SK-N-SH (cell line): ENCODE measurements around the gene TFF3. TPM values are rescaled to one million over a fixed set of nuclear protein-coding genes. Genes with fewer than 3 reads are reported as not detected.

Experiments used
- CTCF ChIA-PET: fragments of 300-600, 350-600 bp; formaldehyde crosslinking; extraction: SDS; loops from one replicate; lab custom pipeline; 2021; lab: Yijun Ruan, JAX
- POLR2A ChIA-PET: fragments of 350-600 bp; sonication (Branson Sonifier 250); formaldehyde crosslinking; extraction: SDS; loops from one replicate; lab custom pipeline; 2020; ENCODE audit warnings: antibody characterized with exemption, inconsistent platforms; lab: Yijun Ruan, JAX
- DNase-seq: peaks from one replicate; pipeline ENCODE4 v3.0.0; 2012
- H2AFZ ChIP-seq: fragments of 200-600 bp; sonication (generic); 2 replicates; pipeline ENCODE4 v1.8.1; 2016; ENCODE audit warnings: antibody characterized with exemption, mild to moderate bottlenecking, low read depth
- H3F3A ChIP-seq: fragments of 200-600 bp; sonication (generic); replicated peaks from 2 replicates; pipeline ENCODE3; 2016; ENCODE audit warnings: antibody characterized with exemption, mild to moderate bottlenecking; ENCODE audit not compliant: insufficient read depth
- H3K27ac ChIP-seq, 2 experiments: fragments of 200-500 bp in 1 of 2; fragments of 200-600 bp in 1 of 2; sonication (Bioruptor generic) in 1 of 2; sonication (generic), shearing (Covaris generic) in 1 of 2; 2 replicates each; pipeline versions ENCODE4 v1.5.1 to v1.6.1; 2014 to 2016; ENCODE audit warnings: low read depth in 2 of 2, inconsistent platforms in 1 of 2, low read length in 1 of 2, mild to moderate bottlenecking in 1 of 2, mixed read lengths in 1 of 2
- H3K27me3 ChIP-seq: fragments of 200-600 bp; sonication (generic), shearing (Covaris generic); 2 replicates; pipeline ENCODE4 v1.6.1; 2016; ENCODE audit warnings: mixed run types; ENCODE audit not compliant: insufficient read depth
- H3K36me3 ChIP-seq, 2 experiments: fragments of 200-500 bp in 1 of 2; fragments of 200-600 bp in 1 of 2; sonication (Bioruptor generic) in 1 of 2; sonication (generic) in 1 of 2; replicated peaks in 1 of 2; 2 replicates each; pipeline versions ENCODE3 to v1.5.1; 2014 to 2016; ENCODE audit warnings: low read length in 1 of 2, mild to moderate bottlenecking in 1 of 2; ENCODE audit not compliant: insufficient read depth in 2 of 2, control insufficient read depth in 1 of 2
- H3K4me1 ChIP-seq, 2 experiments: fragments of 200-500 bp in 1 of 2; fragments of 200-600 bp in 1 of 2; sonication (Bioruptor generic) in 1 of 2; sonication (generic), shearing (Covaris generic) in 1 of 2; 2 replicates each; pipeline versions ENCODE4 v1.5.1 to v1.6.1; 2014 to 2016; ENCODE audit warnings: low read depth in 1 of 2, low read length in 1 of 2, mixed run types in 1 of 2; ENCODE audit not compliant: insufficient read depth in 2 of 2, control insufficient read depth in 1 of 2
- H3K4me2 ChIP-seq: fragments of 200-600 bp; sonication (generic), shearing (Covaris generic); 2 replicates; pipeline ENCODE4 v1.6.1; 2017; ENCODE audit warnings: mixed run types
- H3K4me3 ChIP-seq, 2 experiments: fragments of 200-500 bp in 1 of 2; fragments of 200-600 bp in 1 of 2; sonication (Bioruptor generic) in 1 of 2; sonication (generic), shearing (Covaris generic) in 1 of 2; 2 replicates each; pipeline versions ENCODE4 v1.5.1 to v1.8.1; 2014 to 2016; ENCODE audit warnings: low read depth in 2 of 2, inconsistent platforms in 1 of 2, low read length in 1 of 2, mild to moderate bottlenecking in 1 of 2, mixed read lengths in 1 of 2, moderate library complexity in 1 of 2
- H3K79me2 ChIP-seq: fragments of 200-600 bp; sonication (generic); 2 replicates; pipeline ENCODE4 v1.8.1; 2017; ENCODE audit warnings: mild to moderate bottlenecking; ENCODE audit not compliant: insufficient read depth
- H3K9ac ChIP-seq: fragments of 200-600 bp; sonication (generic); 2 replicates; pipeline ENCODE4 v1.6.1; 2017; ENCODE audit warnings: mixed run types
- H3K9me2 ChIP-seq: fragments of 200-600 bp; sonication (generic); 2 replicates; pipeline ENCODE4 v1.6.1; 2017; ENCODE audit warnings: mixed run types
- H3K9me3 ChIP-seq: fragments of 200-600 bp; sonication (generic); 2 replicates; pipeline ENCODE4 v1.6.1; 2017; ENCODE audit warnings: mixed run types, mild to moderate bottlenecking, moderate library complexity
- H4K20me1 ChIP-seq: fragments of 200-600 bp; sonication (generic); 2 replicates; pipeline ENCODE4 v1.6.1; 2017; ENCODE audit warnings: mild to moderate bottlenecking, mixed run types; ENCODE audit not compliant: insufficient read depth
- ELF1 ChIP-seq: IDR thresholded peaks from 2 replicates; pipeline ENCODE4 v1.4.0; 2012
- EP300 ChIP-seq, 2 experiments: IDR thresholded peaks; 2 replicates each; pipeline versions ENCODE4 v1.4.0 to v1.6.1; 2012; ENCODE audit warnings: borderline replicate concordance in 1 of 2, low read depth in 1 of 2, low read length in 1 of 2
- EZH2phosphoT487 ChIP-seq: fragments of 200-600 bp; sonication (generic); IDR thresholded peaks from 2 replicates; pipeline ENCODE4 v1.6.1; 2017; ENCODE audit warnings: low read depth, mixed run types, mild to moderate bottlenecking, antibody characterized with exemption, moderate library complexity, borderline replicate concordance
- FOSL2 ChIP-seq: IDR thresholded peaks from 2 replicates; pipeline ENCODE4 v1.4.0; 2012; ENCODE audit warnings: low read depth, mild to moderate bottlenecking, moderate library complexity, borderline replicate concordance
- JUND ChIP-seq: IDR thresholded peaks from 2 replicates; pipeline ENCODE4 v1.4.0; 2012
- MXI1 ChIP-seq: IDR thresholded peaks from 2 replicates; pipeline ENCODE4 v1.6.1; 2012; ENCODE audit warnings: mild to moderate bottlenecking, low read depth, low read length, improper control_type of control experiment
- NFIC ChIP-seq: IDR thresholded peaks from 2 replicates; pipeline ENCODE4 v1.4.0; 2012; ENCODE audit warnings: borderline replicate concordance
- NRF1 ChIP-seq: IDR thresholded peaks from 2 replicates; pipeline ENCODE4 v1.6.1; 2012; ENCODE audit warnings: low read depth, mild to moderate bottlenecking, low read length
- RAD21 ChIP-seq: IDR thresholded peaks from 2 replicates; pipeline ENCODE4 v1.6.1; 2012; ENCODE audit warnings: mild to moderate bottlenecking, low read length
- RCOR1 ChIP-seq: fragments of 150-350 bp; IDR thresholded peaks from 2 replicates; pipeline ENCODE4 v1.6.1; 2017; ENCODE audit warnings: antibody characterized with exemption, low read length
- RFX5 ChIP-seq: IDR thresholded peaks from 2 replicates; pipeline ENCODE4 v1.6.1; 2012; ENCODE audit warnings: mild to moderate bottlenecking, improper control_type of control experiment, low read length
- SIN3A ChIP-seq: IDR thresholded peaks from 2 replicates; pipeline ENCODE4 v1.6.1; 2012; ENCODE audit warnings: low read depth, mild to moderate bottlenecking, low read length, moderate library complexity, borderline replicate concordance
- TAF1 ChIP-seq: IDR thresholded peaks from 2 replicates; pipeline ENCODE4 v1.6.1; 2012; ENCODE audit warnings: low read depth, mild to moderate bottlenecking, low read length, moderate library complexity, borderline replicate concordance
- TEAD4 ChIP-seq: IDR thresholded peaks from 2 replicates; pipeline ENCODE4 v1.4.0; 2012; ENCODE audit warnings: mild to moderate bottlenecking, borderline replicate concordance; ENCODE audit not compliant: insufficient read depth
- YY1 ChIP-seq: IDR thresholded peaks from 2 replicates; pipeline ENCODE4 v1.4.0; 2012; ENCODE audit warnings: low read depth, mild to moderate bottlenecking
- WGBS: methylation state at CpG from one replicate; pipeline ENCODE4 v1.1.6; 2017; ENCODE audit warnings: low lambda C conversion rate; 5-methylcytosine and 5-hydroxymethylcytosine counted together
- polyA plus RNA-seq, 3 experiments: library from polyadenylated mRNA; depleted of rRNA; stranded (reverse); fragments of >200 nt; gene quantifications; 2 replicates each; pipeline ENCODE4 v1.2.3, GENCODE V29; 2012
- TF ChIP-seq, protein P1 (sequence below): IDR thresholded peaks from 2 replicates; pipeline ENCODE4 v1.6.1; 2012; ENCODE audit warnings: mild to moderate bottlenecking, low read depth, low read length, moderate library complexity
- TF ChIP-seq, protein P2 (sequence below): fragments of 150-350 bp; IDR thresholded peaks from 2 replicates; pipeline ENCODE4 v1.6.1; 2017; ENCODE audit warnings: antibody characterized with exemption, low read length, low read depth, borderline replicate concordance
- TF ChIP-seq, protein P3 (sequence below): IDR thresholded peaks from 2 replicates; pipeline ENCODE4 v1.4.0; 2012; ENCODE audit warnings: low read depth
- TF ChIP-seq, protein P4 (sequence below): IDR thresholded peaks from 2 replicates; pipeline ENCODE4 v1.4.0; 2012; ENCODE audit warnings: low read depth, borderline replicate concordance

TFF3 gene
- polyA plus RNA-seq, 1 of the 3 experiments (the other 2 are of a cell fraction): not detected

DNA sequence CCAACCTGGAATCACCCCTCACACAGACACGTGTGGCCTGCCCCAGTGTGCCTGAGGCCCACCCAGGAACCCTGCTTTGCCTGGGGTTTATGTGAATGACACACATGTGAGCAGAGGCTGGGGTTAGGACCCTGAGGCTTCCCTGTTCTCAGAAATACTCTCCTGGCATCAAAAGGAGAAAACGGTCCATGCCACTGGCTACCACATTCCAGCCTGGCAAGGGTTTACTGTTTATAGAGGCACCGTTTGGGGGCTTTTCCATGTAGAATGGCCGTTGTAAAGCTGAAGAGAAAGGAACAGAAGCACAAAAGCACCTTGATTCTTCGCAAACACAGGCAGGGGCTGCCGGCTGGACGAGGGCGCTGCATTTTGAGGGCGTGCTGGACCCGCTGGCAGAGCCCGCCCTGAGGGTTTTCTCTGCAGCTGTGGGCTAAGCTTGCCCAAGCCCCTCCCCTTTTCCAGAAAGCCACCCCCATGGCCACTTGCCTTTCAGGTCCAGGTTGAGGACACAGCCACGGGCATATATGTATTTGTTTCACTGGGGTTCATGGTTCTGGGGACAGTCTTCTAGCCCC, 13.0 kb downstream of the TFF3 start (continued):
- TF ChIP-seq, protein P1, sequence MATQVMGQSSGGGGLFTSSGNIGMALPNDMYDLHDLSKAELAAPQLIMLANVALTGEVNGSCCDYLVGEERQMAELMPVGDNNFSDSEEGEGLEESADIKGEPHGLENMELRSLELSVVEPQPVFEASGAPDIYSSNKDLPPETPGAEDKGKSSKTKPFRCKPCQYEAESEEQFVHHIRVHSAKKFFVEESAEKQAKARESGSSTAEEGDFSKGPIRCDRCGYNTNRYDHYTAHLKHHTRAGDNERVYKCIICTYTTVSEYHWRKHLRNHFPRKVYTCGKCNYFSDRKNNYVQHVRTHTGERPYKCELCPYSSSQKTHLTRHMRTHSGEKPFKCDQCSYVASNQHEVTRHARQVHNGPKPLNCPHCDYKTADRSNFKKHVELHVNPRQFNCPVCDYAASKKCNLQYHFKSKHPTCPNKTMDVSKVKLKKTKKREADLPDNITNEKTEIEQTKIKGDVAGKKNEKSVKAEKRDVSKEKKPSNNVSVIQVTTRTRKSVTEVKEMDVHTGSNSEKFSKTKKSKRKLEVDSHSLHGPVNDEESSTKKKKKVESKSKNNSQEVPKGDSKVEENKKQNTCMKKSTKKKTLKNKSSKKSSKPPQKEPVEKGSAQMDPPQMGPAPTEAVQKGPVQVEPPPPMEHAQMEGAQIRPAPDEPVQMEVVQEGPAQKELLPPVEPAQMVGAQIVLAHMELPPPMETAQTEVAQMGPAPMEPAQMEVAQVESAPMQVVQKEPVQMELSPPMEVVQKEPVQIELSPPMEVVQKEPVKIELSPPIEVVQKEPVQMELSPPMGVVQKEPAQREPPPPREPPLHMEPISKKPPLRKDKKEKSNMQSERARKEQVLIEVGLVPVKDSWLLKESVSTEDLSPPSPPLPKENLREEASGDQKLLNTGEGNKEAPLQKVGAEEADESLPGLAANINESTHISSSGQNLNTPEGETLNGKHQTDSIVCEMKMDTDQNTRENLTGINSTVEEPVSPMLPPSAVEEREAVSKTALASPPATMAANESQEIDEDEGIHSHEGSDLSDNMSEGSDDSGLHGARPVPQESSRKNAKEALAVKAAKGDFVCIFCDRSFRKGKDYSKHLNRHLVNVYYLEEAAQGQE: no peak
- no peak for TF ChIP-seq NFIC

DNA sequence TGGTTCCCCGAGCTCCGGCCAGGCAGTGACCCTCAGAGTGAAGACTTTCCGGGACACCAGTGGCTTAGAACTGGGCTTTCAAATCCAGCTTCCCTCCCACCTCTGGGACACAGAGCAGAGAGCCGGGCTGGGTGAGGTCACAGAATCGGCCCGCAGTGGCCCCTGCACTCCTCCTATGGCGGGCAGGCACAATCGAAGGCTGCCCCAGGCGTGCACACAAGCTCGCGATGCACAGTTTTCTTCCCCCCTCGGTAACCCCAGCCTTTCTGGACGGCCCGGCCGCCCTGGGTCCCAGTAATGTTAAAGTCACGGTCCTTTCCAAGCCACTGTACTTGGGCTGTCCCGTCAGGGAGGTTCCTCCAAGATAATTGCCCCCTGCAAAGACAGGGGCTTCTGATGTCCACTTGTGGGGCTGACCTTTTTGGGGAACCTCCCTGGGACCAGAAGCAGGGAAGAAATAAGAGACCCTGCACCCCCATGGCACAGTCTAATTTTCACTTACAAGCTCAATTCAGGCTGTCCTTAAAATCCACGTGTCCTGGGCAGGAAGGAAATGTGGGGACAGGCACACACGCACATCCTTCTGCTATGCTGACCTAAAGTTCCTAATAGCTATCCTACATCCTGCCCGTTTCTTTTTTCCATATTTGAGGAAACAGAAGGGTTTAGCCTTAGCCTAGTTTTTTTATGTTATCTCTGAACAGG, 13.7 kb downstream of the TFF3 start:
- H3K9me2 ChIP-seq: no peaks in the 10 kb centered on the region
- POLR2A ChIA-PET: no interaction called here
- H2AFZ ChIP-seq: no peak overlapping the region
- no peaks in the 10 kb centered on the region for H3K36me3 ChIP-seq
- H3K9me3 ChIP-seq: no peaks in the 10 kb centered on the region
- H4K20me1 ChIP-seq: no peaks in the 10 kb centered on the region
- CTCF ChIA-PET: interaction anchor here (1.4 to 1.5 kb wide), 2 partner anchors 9 to 156 kb away, joined by 3 to 14 read pairs; no protein-coding TSS in a partner anchor
- H3K27me3 ChIP-seq: no peaks in the 10 kb centered on the region
- no peak overlapping the region for H3K27ac ChIP-seq
- H3K4me3 ChIP-seq: no peak overlapping the region
- no peak overlapping the region for H3K4me2 ChIP-seq
- DNase-seq: no peak
- WGBS: 61% methylated on average over 13 of the region's 20 CpGs
- no peaks in the 10 kb centered on the region for H3F3A ChIP-seq
- no peaks in the 10 kb centered on the region for H3K79me2 ChIP-seq
- TF ChIP-seq, protein P2, sequence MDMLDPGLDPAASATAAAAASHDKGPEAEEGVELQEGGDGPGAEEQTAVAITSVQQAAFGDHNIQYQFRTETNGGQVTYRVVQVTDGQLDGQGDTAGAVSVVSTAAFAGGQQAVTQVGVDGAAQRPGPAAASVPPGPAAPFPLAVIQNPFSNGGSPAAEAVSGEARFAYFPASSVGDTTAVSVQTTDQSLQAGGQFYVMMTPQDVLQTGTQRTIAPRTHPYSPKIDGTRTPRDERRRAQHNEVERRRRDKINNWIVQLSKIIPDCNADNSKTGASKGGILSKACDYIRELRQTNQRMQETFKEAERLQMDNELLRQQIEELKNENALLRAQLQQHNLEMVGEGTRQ: no peak
- TF ChIP-seq RFX5 (no peak), FOSL2 (no peak), RCOR1 (no peak), MXI1 (no peak), RAD21 (no peak), JUND (no peak), ELF1 (no peak), TEAD4 (no peak), EP300 (IDR thresholded peaks at IDR 0.05; ENCODE audit: borderline replicate concordance in 1 of 2, low read depth in 1 of 2, low read length in 1 of 2) (no peak), YY1 (no peak), NRF1 (no peak), NFIC (no peak), TAF1 (no peak), EZH2phosphoT487 (no peak), SIN3A (no peak)
- TF ChIP-seq, protein P3, sequence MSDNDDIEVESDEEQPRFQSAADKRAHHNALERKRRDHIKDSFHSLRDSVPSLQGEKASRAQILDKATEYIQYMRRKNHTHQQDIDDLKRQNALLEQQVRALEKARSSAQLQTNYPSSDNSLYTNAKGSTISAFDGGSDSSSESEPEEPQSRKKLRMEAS: no peak
- TF ChIP-seq, protein P4, sequence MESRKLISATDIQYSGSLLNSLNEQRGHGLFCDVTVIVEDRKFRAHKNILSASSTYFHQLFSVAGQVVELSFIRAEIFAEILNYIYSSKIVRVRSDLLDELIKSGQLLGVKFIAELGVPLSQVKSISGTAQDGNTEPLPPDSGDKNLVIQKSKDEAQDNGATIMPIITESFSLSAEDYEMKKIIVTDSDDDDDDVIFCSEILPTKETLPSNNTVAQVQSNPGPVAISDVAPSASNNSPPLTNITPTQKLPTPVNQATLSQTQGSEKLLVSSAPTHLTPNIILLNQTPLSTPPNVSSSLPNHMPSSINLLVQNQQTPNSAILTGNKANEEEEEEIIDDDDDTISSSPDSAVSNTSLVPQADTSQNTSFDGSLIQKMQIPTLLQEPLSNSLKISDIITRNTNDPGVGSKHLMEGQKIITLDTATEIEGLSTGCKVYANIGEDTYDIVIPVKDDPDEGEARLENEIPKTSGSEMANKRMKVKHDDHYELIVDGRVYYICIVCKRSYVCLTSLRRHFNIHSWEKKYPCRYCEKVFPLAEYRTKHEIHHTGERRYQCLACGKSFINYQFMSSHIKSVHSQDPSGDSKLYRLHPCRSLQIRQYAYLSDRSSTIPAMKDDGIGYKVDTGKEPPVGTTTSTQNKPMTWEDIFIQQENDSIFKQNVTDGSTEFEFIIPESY: no peak
- TF ChIP-seq, protein P1: no peak
- H3K9ac ChIP-seq: no peak overlapping the region
- H3K4me1 ChIP-seq: peaks cover 0 to 9% of the 10 kb centered on the region in 2 experiments; a peak in 1 of 4 replicates
